ENCODE measurements around the gene SOX6. TPM values are rescaled to one million over a fixed set of nuclear protein-coding genes. Genes with fewer than 3 reads are reported as not detected.

The SOX6 gene
- total RNA-seq, 6 donors from 2014 or later, result 2.9 to 21.0 (median 4.9) TPM

GRCh38 chr11:16336721-16337120 lies 19.6 kb downstream of the SOX6 start:
- H3K36me3 ChIP-seq, result no peaks in the 10 kb centered on the region
- H3K9me3 ChIP-seq, result no peaks in the 10 kb centered on the region
- H3K4me1 ChIP-seq, result no peaks in the 10 kb centered on the region
- TF ChIP-seq POLR2A (IDR thresholded peaks at IDR 0.05) (no peak), CTCF (IDR thresholded peaks at IDR 0.05) (no peak), EP300 (IDR thresholded peaks at IDR 0.05) (no peak), POLR2AphosphoS5 (IDR thresholded peaks at IDR 0.05) (no peak)
- H3K4me3 ChIP-seq, result no peak overlapping the region
- H3K27me3 ChIP-seq, result no peaks in the 10 kb centered on the region
- H3K27ac ChIP-seq, result no peak overlapping the region
- no peak for DNase-seq
- ATAC-seq (ENCODE audit: low FRiP score in 2 of 2), result no peak

- 77 to 86% methylated on average over 6 of the region's 6 CpGs for WGBS, 2 donors
- DNase-seq, result no peak
- Histone ChIP-seq H3K27me3 (no peaks in the 10 kb centered on the region), H3K9me3 (no peaks in the 10 kb centered on the region), H3K4me3 (no peak overlapping the region), H3K27ac (no peak overlapping the region), H3K36me3 (no peaks in the 10 kb centered on the region), H3K4me1 (no peaks in the 10 kb centered on the region)
- no peak for ATAC-seq (ENCODE audit: low FRiP score in 2 of 2)
- no peak for TF ChIP-seq CTCF (IDR thresholded peaks at IDR 0.05)
- TF ChIP-seq EP300 (IDR thresholded peaks at IDR 0.05), result no peak
- no peak for TF ChIP-seq POLR2A (IDR thresholded peaks at IDR 0.05)
- no peak for TF ChIP-seq POLR2AphosphoS5 (IDR thresholded peaks at IDR 0.05)
Measured at GRCh38 chr11:16336204-16336603, 20.1 kb downstream of the SOX6 start.

- 83 to 87% methylated on average over 1 of the region's 1 CpG for WGBS, 2 donors
- Histone ChIP-seq H3K27me3 (no peaks in the 10 kb centered on the region), H3K4me1 (no peaks in the 10 kb centered on the region), H3K4me3 (no peak overlapping the region), H3K27ac (no peak overlapping the region), H3K36me3 (no peaks in the 10 kb centered on the region), H3K9me3 (no peaks in the 10 kb centered on the region)
- TF ChIP-seq EP300 (IDR thresholded peaks at IDR 0.05) (no peak), POLR2AphosphoS5 (IDR thresholded peaks at IDR 0.05) (no peak), CTCF (IDR thresholded peaks at IDR 0.05) (no peak), POLR2A (IDR thresholded peaks at IDR 0.05) (no peak)
- ATAC-seq (ENCODE audit: low FRiP score in 2 of 2) (no peak), DNase-seq (no peak)
Measured at GRCh38 chr11:16335236-16335962, 20.9 kb downstream of the SOX6 start.

GRCh38 chr11:16326679-16327297 lies 29.6 kb downstream of the SOX6 start:
- Histone ChIP-seq H3K4me1 (no peaks in the 10 kb centered on the region), H3K36me3 (no peaks in the 10 kb centered on the region), H3K27me3 (no peaks in the 10 kb centered on the region), H3K4me3 (no peak overlapping the region), H3K27ac (no peak overlapping the region), H3K9me3 (no peaks in the 10 kb centered on the region)
- DNase-seq (no peak), ATAC-seq (ENCODE audit: low FRiP score in 2 of 2) (no peak)
- TF ChIP-seq POLR2A (IDR thresholded peaks at IDR 0.05) (no peak), POLR2AphosphoS5 (IDR thresholded peaks at IDR 0.05) (no peak), CTCF (IDR thresholded peaks at IDR 0.05) (no peak), EP300 (IDR thresholded peaks at IDR 0.05) (no peak)
- WGBS, 2 donors, result 84 to 86% methylated on average over 4 of the region's 4 CpGs

- H3K9me3 ChIP-seq, result no peaks in the 10 kb centered on the region
- TF ChIP-seq EP300 (IDR thresholded peaks at IDR 0.05) (no peak), CTCF (IDR thresholded peaks at IDR 0.05) (no peak), POLR2A (IDR thresholded peaks at IDR 0.05) (no peak), POLR2AphosphoS5 (IDR thresholded peaks at IDR 0.05) (no peak)
- no peak for DNase-seq
- no peak overlapping the region for H3K27ac ChIP-seq
- 91 to 97% methylated on average over 2 of the region's 2 CpGs for WGBS, 2 donors
- H3K4me1 ChIP-seq, result no peaks in the 10 kb centered on the region
- H3K4me3 ChIP-seq, result no peak overlapping the region
- ATAC-seq (ENCODE audit: low FRiP score in 2 of 2), result no peak
- no peaks in the 10 kb centered on the region for H3K27me3 ChIP-seq
- H3K36me3 ChIP-seq, result no peaks in the 10 kb centered on the region
Measured at GRCh38 chr11:16322190-16322589, 34.2 kb downstream of the SOX6 start.
